Retinal pigment epithelial cell (primary cell): ENCODE measurements around the gene MRM2.

Experiments
- DNase-seq: peaks from one replicate; pipeline ENCODE4 v3.0.0-alpha.2; 2010; ENCODE audit warnings: low read depth
- H3K4me3 ChIP-seq: 2 replicates; pipeline ENCODE4 v1.5.1; 2011; ENCODE audit warnings: mild to moderate bottlenecking, low read length, control low read depth, moderate library complexity
- TF ChIP-seq, protein P1 (sequence below): conservative IDR thresholded peaks from 2 replicates; pipeline ENCODE4 v1.5.1; 2011; ENCODE audit warnings: low read depth, low read length, control low read depth, inconsistent platforms

MRM2 gene

DNA sequence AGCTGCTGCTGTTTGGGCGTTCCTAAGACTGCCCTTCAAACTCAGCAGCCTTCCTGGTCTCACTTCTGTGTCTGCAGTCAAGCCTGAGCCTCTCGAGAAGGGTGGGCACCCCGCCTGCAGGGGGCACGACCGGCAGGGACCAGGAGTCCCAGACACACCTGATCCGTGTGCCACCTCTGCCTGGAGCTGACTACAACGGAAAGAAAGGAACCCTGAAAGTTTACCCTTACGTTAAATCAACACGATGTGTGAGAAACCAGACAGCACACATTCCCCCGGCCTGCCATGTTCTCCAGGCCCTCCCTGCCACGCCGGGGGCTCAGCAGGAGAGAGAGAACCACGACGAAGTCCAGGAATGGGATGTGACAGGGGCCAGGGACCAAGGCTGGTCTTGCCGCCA lies 14.3 kb downstream of the MRM2 start:
- H3K4me3 ChIP-seq: no peak overlapping the region
- no peak for DNase-seq
- TF ChIP-seq, protein P1, sequence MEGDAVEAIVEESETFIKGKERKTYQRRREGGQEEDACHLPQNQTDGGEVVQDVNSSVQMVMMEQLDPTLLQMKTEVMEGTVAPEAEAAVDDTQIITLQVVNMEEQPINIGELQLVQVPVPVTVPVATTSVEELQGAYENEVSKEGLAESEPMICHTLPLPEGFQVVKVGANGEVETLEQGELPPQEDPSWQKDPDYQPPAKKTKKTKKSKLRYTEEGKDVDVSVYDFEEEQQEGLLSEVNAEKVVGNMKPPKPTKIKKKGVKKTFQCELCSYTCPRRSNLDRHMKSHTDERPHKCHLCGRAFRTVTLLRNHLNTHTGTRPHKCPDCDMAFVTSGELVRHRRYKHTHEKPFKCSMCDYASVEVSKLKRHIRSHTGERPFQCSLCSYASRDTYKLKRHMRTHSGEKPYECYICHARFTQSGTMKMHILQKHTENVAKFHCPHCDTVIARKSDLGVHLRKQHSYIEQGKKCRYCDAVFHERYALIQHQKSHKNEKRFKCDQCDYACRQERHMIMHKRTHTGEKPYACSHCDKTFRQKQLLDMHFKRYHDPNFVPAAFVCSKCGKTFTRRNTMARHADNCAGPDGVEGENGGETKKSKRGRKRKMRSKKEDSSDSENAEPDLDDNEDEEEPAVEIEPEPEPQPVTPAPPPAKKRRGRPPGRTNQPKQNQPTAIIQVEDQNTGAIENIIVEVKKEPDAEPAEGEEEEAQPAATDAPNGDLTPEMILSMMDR: no peak

DNA sequence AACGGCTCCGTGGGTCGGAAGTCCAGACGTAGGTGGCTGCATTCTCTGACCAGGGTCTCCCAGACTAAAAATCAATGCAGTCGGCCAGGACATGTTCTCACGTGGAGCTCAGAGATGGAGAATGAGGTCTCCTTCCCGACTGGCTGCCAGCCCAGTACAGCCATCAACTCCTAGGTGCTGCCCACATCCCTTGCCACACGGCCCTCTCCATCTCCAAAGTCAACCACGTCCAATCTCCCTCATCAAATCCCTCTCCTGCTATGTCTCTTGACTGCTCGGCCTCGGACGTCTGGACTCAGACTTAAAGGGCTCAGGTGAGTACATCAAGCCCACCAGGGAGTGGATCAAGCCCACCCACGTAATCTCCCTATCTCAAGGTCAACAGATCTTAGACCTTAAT lies 16.2 kb downstream of the MRM2 start:
- no peak for DNase-seq
- H3K4me3 ChIP-seq: no peak overlapping the region
- TF ChIP-seq, protein P1: no peak

DNA sequence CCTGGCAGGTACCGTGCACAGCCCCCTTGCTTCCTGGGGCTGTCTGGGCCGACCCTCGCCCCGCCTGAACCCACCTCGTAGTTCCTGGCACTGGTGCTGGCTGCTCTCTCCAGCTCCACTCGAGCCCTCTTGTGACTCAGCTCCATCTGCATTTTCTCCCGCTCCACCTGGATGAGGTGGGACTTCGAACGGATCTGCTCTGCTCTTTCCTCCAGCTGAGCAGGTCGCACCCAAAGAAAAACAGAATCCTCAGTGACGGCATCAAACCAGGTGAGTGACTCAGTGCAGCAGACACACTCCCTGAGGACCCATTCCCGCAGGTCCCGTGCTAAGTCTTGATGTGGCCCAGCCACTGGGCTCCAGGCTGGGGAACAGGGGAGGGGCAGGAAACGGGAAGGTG lies 16.7 kb downstream of the MRM2 start:
- DNase-seq: no peak
- TF ChIP-seq, protein P1: no peak
- no peak overlapping the region for H3K4me3 ChIP-seq

DNA sequence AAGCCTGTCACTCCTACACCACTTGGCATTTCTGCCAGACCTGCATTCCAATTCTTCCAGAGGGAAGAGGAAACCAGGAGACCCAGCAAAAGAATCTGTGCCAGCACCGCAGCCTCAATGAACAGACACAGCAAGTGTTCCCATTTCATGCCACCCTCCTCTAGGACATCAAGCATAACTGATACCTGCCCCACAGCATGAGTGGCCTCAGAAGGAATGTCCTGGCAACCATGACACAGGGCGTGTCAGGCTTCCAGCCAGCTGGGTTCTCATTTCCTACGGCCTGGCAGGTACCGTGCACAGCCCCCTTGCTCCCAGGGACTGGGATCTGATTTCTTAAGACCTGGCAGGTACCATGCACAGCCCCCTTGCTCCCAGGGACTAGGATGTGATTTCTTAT lies 17.1 kb downstream of the MRM2 start:
- no peak for DNase-seq
- H3K4me3 ChIP-seq: no peak overlapping the region
- TF ChIP-seq, protein P1: no peak

DNA sequence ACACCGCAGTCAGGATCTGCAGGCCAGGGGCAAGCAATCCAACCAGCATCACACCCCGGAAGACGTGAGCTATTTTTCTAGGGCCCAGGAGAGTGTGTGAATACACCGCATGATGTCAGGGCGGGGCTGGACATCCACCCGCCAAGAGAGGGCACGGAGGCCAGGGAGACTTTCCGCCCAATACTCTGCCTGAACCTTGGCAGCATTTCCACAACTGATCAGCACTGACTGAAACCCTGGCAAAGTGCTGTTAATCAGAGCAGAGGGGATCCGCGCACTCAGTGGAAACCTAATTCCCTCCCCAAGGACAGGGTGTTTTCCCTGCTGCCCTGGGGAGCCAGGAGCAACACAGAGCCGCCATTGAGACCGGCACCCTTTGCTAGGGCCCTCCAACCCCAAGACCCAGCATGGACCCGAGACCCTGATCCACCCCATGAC lies 17.5 kb downstream of the MRM2 start:
- H3K4me3 ChIP-seq: no peak overlapping the region
- TF ChIP-seq, protein P1: no peak
- no peak for DNase-seq

DNA sequence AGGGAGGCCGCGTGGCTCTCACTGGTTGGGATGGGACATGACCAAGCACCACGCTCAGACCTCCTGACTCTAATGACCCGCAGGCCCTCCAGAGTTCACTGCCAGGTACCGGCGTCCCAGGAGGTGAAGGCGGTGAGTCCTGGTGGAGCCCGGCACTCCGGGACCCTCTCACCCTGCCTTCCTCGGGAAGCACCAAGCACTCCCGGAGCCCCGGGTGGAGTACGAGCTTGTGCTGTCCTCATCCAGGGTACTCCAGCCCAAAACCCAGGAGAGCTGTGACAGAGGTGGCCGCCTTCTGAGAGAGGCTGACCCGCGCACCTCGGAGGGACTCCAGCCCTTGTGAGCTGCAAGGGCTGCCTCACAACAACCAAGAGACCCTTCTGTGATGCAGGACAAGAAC lies 18.7 kb downstream of the MRM2 start:
- no peak for DNase-seq
- TF ChIP-seq, protein P1: no peak
- H3K4me3 ChIP-seq: no peak overlapping the region

DNA sequence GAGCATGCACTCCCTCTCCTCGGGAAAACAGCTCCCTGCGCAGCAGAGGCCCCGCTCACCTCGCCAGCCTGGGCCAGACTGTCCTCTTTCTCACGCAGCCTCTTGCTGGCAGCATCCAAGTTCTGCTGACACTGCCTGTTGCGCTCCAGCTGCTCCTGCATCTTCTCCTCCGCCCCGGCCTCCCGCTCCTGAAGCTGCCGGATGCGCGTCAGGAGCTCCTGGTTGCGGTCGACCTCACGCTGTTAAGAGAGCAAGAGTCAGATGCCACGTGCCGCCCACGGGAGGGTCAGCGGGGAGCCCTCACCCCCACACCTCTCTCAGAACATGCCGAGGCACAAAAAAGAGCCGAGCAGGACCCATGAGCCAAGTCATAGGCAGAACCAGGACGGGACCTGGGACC lies 19.5 kb downstream of the MRM2 start:
- DNase-seq: no peak
- H3K4me3 ChIP-seq: no peak overlapping the region
- TF ChIP-seq, protein P1: no peak
